ENCODE results near the gene CD244. TPM values are rescaled to one million over a fixed set of nuclear protein-coding genes. Genes with fewer than 3 reads are reported as not detected.

CD244 gene
- total RNA-seq, 1 donor from 2014 or later, result 0.89 TPM

GRCh38 chr1:160846281-160846680, 16.4 kb downstream of the CD244 start:
- DNase-seq (ENCODE audit: low spot score), result no peak

GRCh38 chr1:160844447-160845232, 18.0 kb downstream of the CD244 start:
- no peak for DNase-seq (ENCODE audit: low spot score)

GRCh38 chr1:160841079-160841478, 21.6 kb downstream of the CD244 start:
- no peak for DNase-seq (ENCODE audit: low spot score)

GRCh38 chr1:160839746-160840145, 22.9 kb downstream of the CD244 start:
- no peak for DNase-seq (ENCODE audit: low spot score)

- no peak for DNase-seq (ENCODE audit: low spot score)
Measured at GRCh38 chr1:160838888-160839287, 23.8 kb downstream of the CD244 start.

GRCh38 chr1:160837558-160838205, 25.0 kb downstream of the CD244 start:
- DNase-seq (ENCODE audit: low spot score), result no peak

GRCh38 chr1:160836981-160837557, 25.6 kb downstream of the CD244 start:
- no peak for DNase-seq (ENCODE audit: low spot score)

GRCh38 chr1:160836561-160836960, 26.1 kb downstream of the CD244 start:
- DNase-seq (ENCODE audit: low spot score), result no peak

- DNase-seq (ENCODE audit: low spot score), result no peak
Measured at GRCh38 chr1:160835751-160836150, 26.9 kb downstream of the CD244 start.

- no peak for DNase-seq (ENCODE audit: low spot score)
Measured at GRCh38 chr1:160834945-160835565, 27.6 kb downstream of the CD244 start.

GRCh38 chr1:160830321-160831153, 32.1 kb downstream of the CD244 start:
- DNase-seq (ENCODE audit: low spot score), result peak; percentile 65

GRCh38 chr1:160829766-160830165, 32.9 kb downstream of the CD244 start:
- no peak for DNase-seq (ENCODE audit: low spot score)

- no peak for DNase-seq (ENCODE audit: low spot score)
Measured at GRCh38 chr1:160827418-160827817, 35.3 kb downstream of the CD244 start.

GRCh38 chr1:160826546-160826945, 36.1 kb downstream of the CD244 start:
- DNase-seq (ENCODE audit: low spot score), result no peak

- no peak for DNase-seq (ENCODE audit: low spot score)
Measured at GRCh38 chr1:160823296-160823695, 39.4 kb downstream of the CD244 start.

- no peak for DNase-seq (ENCODE audit: low spot score)
Measured at GRCh38 chr1:160821627-160822026, 41.1 kb downstream of the CD244 start.

- no peak for DNase-seq (ENCODE audit: low spot score)
Measured at GRCh38 chr1:160819186-160819585, 43.5 kb downstream of the CD244 start.

GRCh38 chr1:160818207-160818937, 44.3 kb downstream of the CD244 start:
- no peak for DNase-seq (ENCODE audit: low spot score)

GRCh38 chr1:160814856-160815255, 47.8 kb downstream of the CD244 start:
- DNase-seq (ENCODE audit: low spot score), result no peak

GRCh38 chr1:160814316-160814715, 48.4 kb downstream of the CD244 start:
- DNase-seq (ENCODE audit: low spot score), result no peak

- DNase-seq (ENCODE audit: low spot score), result no peak
Measured at GRCh38 chr1:160813215-160813614, 49.5 kb downstream of the CD244 start.

All from ureter (tissue), 1 donor.